ENCODE measurements around the gene CEBPB.

Gene CEBPB

GRCh38 chr20:50226093-50226974, 35.7 kb downstream of the CEBPB start:
- DNase-seq (ENCODE audit: low read depth in 1 of 2, low spot score in 1 of 2): no peak

- no peak for DNase-seq (ENCODE audit: low read depth in 1 of 2, low spot score in 1 of 2)
Measured at GRCh38 chr20:50227506-50227905, 36.9 kb downstream of the CEBPB start.

GRCh38 chr20:50229156-50229607, 38.6 kb downstream of the CEBPB start:
- no peak for DNase-seq (ENCODE audit: low read depth in 1 of 2, low spot score in 1 of 2)

GRCh38 chr20:50230184-50230583, 39.6 kb downstream of the CEBPB start:
- DNase-seq (ENCODE audit: low read depth in 1 of 2, low spot score in 1 of 2): no peak

GRCh38 chr20:50230871-50231560, 40.4 kb downstream of the CEBPB start:
- no peak for DNase-seq (ENCODE audit: low read depth in 1 of 2, low spot score in 1 of 2)

GRCh38 chr20:50231854-50232253, 41.2 kb downstream of the CEBPB start:
- no peak for DNase-seq (ENCODE audit: low read depth in 1 of 2, low spot score in 1 of 2)

- no peak for DNase-seq (ENCODE audit: low read depth in 1 of 2, low spot score in 1 of 2)
Measured at GRCh38 chr20:50232651-50233324, 42.2 kb downstream of the CEBPB start.

GRCh38 chr20:50233325-50234212, 42.9 kb downstream of the CEBPB start:
- no peak for DNase-seq (ENCODE audit: low read depth in 1 of 2, low spot score in 1 of 2)

GRCh38 chr20:50234288-50234687, 43.7 kb downstream of the CEBPB start:
- DNase-seq (ENCODE audit: low read depth in 1 of 2, low spot score in 1 of 2): no peak

- DNase-seq (ENCODE audit: low read depth in 1 of 2, low spot score in 1 of 2): no peak
Measured at GRCh38 chr20:50237349-50237748, 46.7 kb downstream of the CEBPB start.

GRCh38 chr20:50238081-50238800, 47.6 kb downstream of the CEBPB start:
- DNase-seq (ENCODE audit: low read depth in 1 of 2, low spot score in 1 of 2): no peak

- DNase-seq (ENCODE audit: low read depth in 1 of 2, low spot score in 1 of 2): no peak
Measured at GRCh38 chr20:50240092-50240491, 49.5 kb downstream of the CEBPB start.

GRCh38 chr20:50242178-50242514, 51.5 kb downstream of the CEBPB start:
- DNase-seq (ENCODE audit: low read depth in 1 of 2, low spot score in 1 of 2): no peak

Data from activated T-helper 1 cell treated with anti-CD3 and anti-CD28 coated beads, Interleukin-2, amount 50 U/mL, for 16 hours (primary cell).